Colonic mucosa (tissue), 4 donors: Measurements from ENCODE around the gene CYSTM1. TPM values are rescaled to one million over a fixed set of nuclear protein-coding genes. Genes with fewer than 3 reads are reported as not detected.

Experiments
- DNase-seq: peaks from one replicate; pipeline ENCODE4 v3.0.0-alpha.2; 2020
- H3K27ac ChIP-seq: fragments of 200-600 bp; one replicate; pipeline ENCODE4 v1.8.0; 2021
- H3K27me3 ChIP-seq: fragments of 200-600 bp; one replicate; pipeline ENCODE4 v1.8.0; 2021
- H3K36me3 ChIP-seq: fragments of 200-600 bp; one replicate; pipeline ENCODE4 v1.8.0; 2021
- H3K4me1 ChIP-seq: fragments of 200-600 bp; one replicate; pipeline ENCODE4 v1.8.0; 2021; ENCODE audit warnings: mild to moderate bottlenecking
- H3K4me3 ChIP-seq: fragments of 200-600 bp; one replicate; pipeline ENCODE4 v1.8.0; 2021
- H3K9ac ChIP-seq, 2 donors: one replicate each; pipeline ENCODE4 v1.7.0; 2013; ENCODE audit warnings: control low read depth in 2 of 2, low read depth in 2 of 2, low read length in 2 of 2
- H3K9me3 ChIP-seq: fragments of 200-600 bp; one replicate; pipeline ENCODE4 v1.8.0; 2021
- CTCF ChIP-seq: fragments of 200-600 bp; IDR thresholded peaks from one replicate; pipeline ENCODE4 v1.8.0; 2022; ENCODE audit warnings: antibody characterized with exemption, mild to moderate bottlenecking
- intact Hi-C: fragments of 100-400 bp; cut with DNase I; formaldehyde crosslinking; loops from one replicate; pipeline ENCODE4 v1.14.1; 2022
- total RNA-seq, 2 donors: library from RNA; stranded (reverse); fragmentation: NEBNext Ultra II Directional in 1 of 2; extraction: Animal tissue kit (Norgen Biotek cat#: 25700) in 1 of 2; gene quantifications; one replicate each; pipeline ENCODE4 v1.2.1, GENCODE V29; 2021
- donor health status: healthy.
- donor health status: DM: no; HTN: no; CAD: no.
- donor health status: DM: no; HTN: no; CAD: no.

Gene CYSTM1
- total RNA-seq, 2 donors from 2014 or later: 205 TPM

DNA sequence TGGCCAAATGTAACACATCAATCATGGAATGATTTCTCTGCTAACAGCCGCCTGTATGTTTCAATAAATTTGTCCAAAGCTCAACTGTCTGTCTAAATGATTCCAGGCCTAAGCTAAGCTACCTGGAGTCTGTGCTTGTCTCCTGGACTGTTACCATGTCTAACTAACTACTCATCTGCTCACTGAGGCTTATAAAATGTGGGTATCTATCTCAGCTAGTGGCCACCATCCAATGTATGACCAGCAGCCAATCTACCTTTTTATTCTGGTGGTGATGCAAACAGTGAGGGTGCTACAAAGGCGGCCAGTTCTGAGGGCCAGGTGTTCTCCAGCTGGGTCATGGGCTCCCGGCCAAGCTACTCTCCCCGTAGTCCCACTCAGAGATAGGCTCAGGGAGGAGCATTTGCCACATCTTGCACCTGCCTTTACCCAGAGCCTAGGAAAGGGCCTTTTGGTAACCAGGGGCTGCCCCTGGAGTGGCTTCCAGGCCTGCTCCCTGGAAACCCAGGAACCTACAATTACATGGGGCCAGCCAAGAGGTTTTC is 68.8 kb downstream of the CYSTM1 start:
- H3K4me1 ChIP-seq: peaks cover 16% of the 10 kb centered on the region
- intact Hi-C loops: loop anchor here (2.0 to 5.0 kb wide), 2 partner anchors 71 to 113 kb away; no protein-coding TSS in a partner anchor

DNA sequence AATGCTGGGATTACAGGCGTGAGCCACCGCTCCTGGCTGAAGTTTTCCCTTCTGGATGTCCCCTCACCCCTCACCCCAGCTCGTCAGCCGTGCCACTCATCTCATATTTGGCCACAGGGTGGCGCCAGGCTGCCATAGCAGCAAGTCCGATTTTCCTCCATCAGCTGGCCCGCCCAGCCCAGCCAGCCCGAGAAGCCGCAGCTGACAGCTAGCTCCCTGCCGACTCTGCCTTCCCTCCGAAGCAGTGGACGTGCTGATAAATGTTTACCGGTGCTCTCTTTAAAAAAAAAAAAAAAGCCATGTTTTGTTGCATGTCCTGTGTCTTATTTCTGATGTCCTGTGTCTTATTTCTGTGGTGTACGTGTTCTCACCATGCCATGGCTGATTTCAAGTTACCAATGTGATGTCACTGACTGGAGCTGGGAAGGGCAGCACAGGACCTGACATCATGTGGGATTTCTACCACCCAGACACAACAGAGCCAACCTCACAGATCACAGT is 69.6 kb downstream of the CYSTM1 start:
- Histone ChIP-seq H3K27me3 (no peaks in the 10 kb centered on the region), H3K9me3 (no peaks in the 10 kb centered on the region), H3K9ac (no peak overlapping the region), H3K4me3 (no peak overlapping the region), H3K4me1 (peaks cover 16% of the 10 kb centered on the region), H3K36me3 (no peaks in the 10 kb centered on the region), H3K27ac (no peak overlapping the region)
- peak; percentile 91 for DNase-seq
- TF ChIP-seq CTCF: peak; percentile 69
- intact Hi-C loops: loop anchor here (5.0 kb wide), 1 partner anchor 72 kb away; no protein-coding TSS in a partner anchor

More for the DNA sequence above, 68.8 kb downstream of the CYSTM1 start:
- Histone ChIP-seq H3K9me3 (no peaks in the 10 kb centered on the region), H3K27me3 (no peaks in the 10 kb centered on the region), H3K36me3 (no peaks in the 10 kb centered on the region), H3K9ac (no peak overlapping the region), H3K27ac (no peak overlapping the region), H3K4me3 (no peak overlapping the region)
- DNase-seq: no peak
- TF ChIP-seq CTCF: no peak

- H3K36me3 ChIP-seq: no peaks in the 10 kb centered on the region
Observed at GRCh38 chr5:140245341-140245740, 70.4 kb downstream of the CYSTM1 start.

GRCh38 chr5:140245926-140246325 is 70.9 kb downstream of the CYSTM1 start:
- intact Hi-C loops: loop anchor here (2.0 kb wide), 1 partner anchor 105 kb away; no protein-coding TSS in a partner anchor
- H3K4me3 ChIP-seq: no peak overlapping the region
- no peaks in the 10 kb centered on the region for H3K27me3 ChIP-seq
- no peak for DNase-seq
- no peaks in the 10 kb centered on the region for H3K9me3 ChIP-seq
- no peaks in the 10 kb centered on the region for H3K36me3 ChIP-seq
- H3K9ac ChIP-seq: no peak overlapping the region
- H3K27ac ChIP-seq: no peak overlapping the region
- peaks cover 11% of the 10 kb centered on the region for H3K4me1 ChIP-seq
- no peak for TF ChIP-seq CTCF

More at GRCh38 chr5:140245341-140245740, 70.4 kb downstream of the CYSTM1 start:
- Histone ChIP-seq H3K27me3 (no peaks in the 10 kb centered on the region), H3K9me3 (no peaks in the 10 kb centered on the region), H3K9ac (no peak overlapping the region), H3K4me1 (peaks cover 16% of the 10 kb centered on the region), H3K27ac (no peak overlapping the region), H3K4me3 (no peak overlapping the region)
- no peak for DNase-seq
- intact Hi-C loops: no loop called here
- no peak for TF ChIP-seq CTCF

- no peak for TF ChIP-seq CTCF
- Histone ChIP-seq H3K9ac (no peak overlapping the region), H3K4me1 (peaks cover 5% of the 10 kb centered on the region), H3K4me3 (no peak overlapping the region), H3K36me3 (no peaks in the 10 kb centered on the region), H3K27ac (no peak overlapping the region), H3K9me3 (no peaks in the 10 kb centered on the region), H3K27me3 (no peaks in the 10 kb centered on the region)
- no peak for DNase-seq
- intact Hi-C loops: loop anchor here (2.0 kb wide), 1 partner anchor 104 kb away; no protein-coding TSS in a partner anchor
Observed at GRCh38 chr5:140246378-140247122, 71.6 kb downstream of the CYSTM1 start.
